ENCODE measurements around the gene ZNF724.
"Not testable (repeated sequence)": the region's sequence is repeated elsewhere in the genome, so short reads cannot be mapped to it uniquely, and the experiment has no call there.

Gene ZNF724

GRCh38 chr19:23254141-23254910 is 4.1 kb upstream of the ZNF724 start:
- Mint-ChIP-seq H3K27me3 (ENCODE audit: low read depth, poor library complexity) (peaks cover 2% of the 10 kb centered on the region), H3K4me1 (peaks cover 6% of the 10 kb centered on the region), H3K27ac (peak overlapping the region; percentile 11), H3K4me3 (no peak overlapping the region), H3K9me3 (peaks cover 11% of the 10 kb centered on the region), H3K36me3 (ENCODE audit: low read depth) (peaks cover 27% of the 10 kb centered on the region)
- DNase-seq: no peak
- no peak for TF ChIP-seq CTCF (IDR thresholded peaks at IDR 0.05)

GRCh38 chr19:23253256-23253655 is 3.1 kb upstream of the ZNF724 start:
- not testable (repeated sequence) for H3K27me3 Mint-ChIP-seq (ENCODE audit: low read depth, poor library complexity); DNase-seq; H3K27ac Mint-ChIP-seq; H3K4me3 Mint-ChIP-seq; H3K4me1 Mint-ChIP-seq
- H3K9me3 Mint-ChIP-seq: peaks cover 22% of the 10 kb centered on the region
- H3K36me3 Mint-ChIP-seq (ENCODE audit: low read depth): peaks cover 27% of the 10 kb centered on the region

GRCh38 chr19:23241419-23241818 is 8.8 kb downstream of the ZNF724 start:
- Mint-ChIP-seq H3K27me3 (ENCODE audit: low read depth, poor library complexity) (peaks cover 8% of the 10 kb centered on the region), H3K4me1 (no peaks in the 10 kb centered on the region), H3K9me3 (peaks cover 97% of the 10 kb centered on the region), H3K27ac (no peak overlapping the region), H3K36me3 (ENCODE audit: low read depth) (peaks cover 98% of the 10 kb centered on the region), H3K4me3 (no peak overlapping the region)
- no peak for DNase-seq
- TF ChIP-seq CTCF (IDR thresholded peaks at IDR 0.05): no peak

GRCh38 chr19:23222998-23223652 is 27.1 kb downstream of the ZNF724 start:
- Mint-ChIP-seq H3K36me3 (ENCODE audit: low read depth) (peaks cover 100% of the 10 kb centered on the region), H3K27ac (no peak overlapping the region), H3K4me1 (no peaks in the 10 kb centered on the region), H3K9me3 (peaks cover 96% of the 10 kb centered on the region), H3K27me3 (ENCODE audit: low read depth, poor library complexity) (peaks cover 16% of the 10 kb centered on the region), H3K4me3 (no peak overlapping the region)
- no peak for TF ChIP-seq CTCF (IDR thresholded peaks at IDR 0.05)
- no peak for DNase-seq

GRCh38 chr19:23203841-23204344 is 46.3 kb downstream of the ZNF724 start:
- no peaks in the 10 kb centered on the region for H3K36me3 Mint-ChIP-seq (ENCODE audit: low read depth)
- no peaks in the 10 kb centered on the region for H3K4me1 Mint-ChIP-seq
- no peak for DNase-seq
- peaks cover 81% of the 10 kb centered on the region for H3K9me3 Mint-ChIP-seq
- H3K27ac Mint-ChIP-seq: no peak overlapping the region
- TF ChIP-seq CTCF (IDR thresholded peaks at IDR 0.05): no peak
- H3K4me3 Mint-ChIP-seq: no peak overlapping the region
- H3K27me3 Mint-ChIP-seq (ENCODE audit: low read depth, poor library complexity): no peaks in the 10 kb centered on the region

GRCh38 chr19:23190341-23190740 is 59.9 kb downstream of the ZNF724 start:
- H3K9me3 Mint-ChIP-seq: peaks cover 84% of the 10 kb centered on the region
- H3K36me3 Mint-ChIP-seq (ENCODE audit: low read depth): no peaks in the 10 kb centered on the region
- peaks cover 2% of the 10 kb centered on the region for H3K27me3 Mint-ChIP-seq (ENCODE audit: low read depth, poor library complexity)
- H3K4me3 Mint-ChIP-seq: no peak overlapping the region
- no peak overlapping the region for H3K27ac Mint-ChIP-seq
- no peak for DNase-seq
- no peaks in the 10 kb centered on the region for H3K4me1 Mint-ChIP-seq
- no peak for TF ChIP-seq CTCF (IDR thresholded peaks at IDR 0.05)

Data from nephron progenitor cell (in vitro differentiated cells).